Panc1 (cell line): ENCODE measurements around the gene PSAP.

ENCODE experiments used
- CTCF ChIP-seq: fragments of 450-650 bp; IDR thresholded peaks from 2 replicates; pipeline ENCODE4 v1.5.1; 2017; ENCODE audit warnings: mild to moderate bottlenecking
- POLR2AphosphoS5 ChIP-seq: IDR thresholded peaks from 2 replicates; pipeline ENCODE4 v1.6.1; 2012; ENCODE audit warnings: mild to moderate bottlenecking, low read depth, low read length, moderate library complexity
- TF ChIP-seq, protein P1 (sequence below), 2 experiments: IDR thresholded peaks; 2 replicates each; pipeline ENCODE4 v1.6.1; 2011 to 2012; ENCODE audit warnings: low read depth in 2 of 2, control low read depth in 1 of 2, low read length in 1 of 2, mild to moderate bottlenecking in 1 of 2, moderate library complexity in 1 of 2; ENCODE audit not compliant: insufficient read depth in 1 of 2

- TF ChIP-seq CTCF (no peak), POLR2AphosphoS5 (no peak)
- TF ChIP-seq, protein P1, sequence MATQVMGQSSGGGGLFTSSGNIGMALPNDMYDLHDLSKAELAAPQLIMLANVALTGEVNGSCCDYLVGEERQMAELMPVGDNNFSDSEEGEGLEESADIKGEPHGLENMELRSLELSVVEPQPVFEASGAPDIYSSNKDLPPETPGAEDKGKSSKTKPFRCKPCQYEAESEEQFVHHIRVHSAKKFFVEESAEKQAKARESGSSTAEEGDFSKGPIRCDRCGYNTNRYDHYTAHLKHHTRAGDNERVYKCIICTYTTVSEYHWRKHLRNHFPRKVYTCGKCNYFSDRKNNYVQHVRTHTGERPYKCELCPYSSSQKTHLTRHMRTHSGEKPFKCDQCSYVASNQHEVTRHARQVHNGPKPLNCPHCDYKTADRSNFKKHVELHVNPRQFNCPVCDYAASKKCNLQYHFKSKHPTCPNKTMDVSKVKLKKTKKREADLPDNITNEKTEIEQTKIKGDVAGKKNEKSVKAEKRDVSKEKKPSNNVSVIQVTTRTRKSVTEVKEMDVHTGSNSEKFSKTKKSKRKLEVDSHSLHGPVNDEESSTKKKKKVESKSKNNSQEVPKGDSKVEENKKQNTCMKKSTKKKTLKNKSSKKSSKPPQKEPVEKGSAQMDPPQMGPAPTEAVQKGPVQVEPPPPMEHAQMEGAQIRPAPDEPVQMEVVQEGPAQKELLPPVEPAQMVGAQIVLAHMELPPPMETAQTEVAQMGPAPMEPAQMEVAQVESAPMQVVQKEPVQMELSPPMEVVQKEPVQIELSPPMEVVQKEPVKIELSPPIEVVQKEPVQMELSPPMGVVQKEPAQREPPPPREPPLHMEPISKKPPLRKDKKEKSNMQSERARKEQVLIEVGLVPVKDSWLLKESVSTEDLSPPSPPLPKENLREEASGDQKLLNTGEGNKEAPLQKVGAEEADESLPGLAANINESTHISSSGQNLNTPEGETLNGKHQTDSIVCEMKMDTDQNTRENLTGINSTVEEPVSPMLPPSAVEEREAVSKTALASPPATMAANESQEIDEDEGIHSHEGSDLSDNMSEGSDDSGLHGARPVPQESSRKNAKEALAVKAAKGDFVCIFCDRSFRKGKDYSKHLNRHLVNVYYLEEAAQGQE (IDR thresholded peaks at IDR 0.05; ENCODE audit: insufficient read depth in 1 of 2, low read depth in 2 of 2, low read length in 1 of 2): no peak
Observed at GRCh38 chr10:71880425-71881306, 29.6 kb upstream of the PSAP start.
